HL-60/S4 treated with phorbol 12-myristate 13-acetate at 8.2 ng/mL for 4 days and 3 days (cell line): ENCODE data around the gene DST.
"Not testable (repeated sequence)": the region's sequence is repeated elsewhere in the genome, so short reads cannot be mapped to it uniquely, and the experiment has no call there.

ENCODE experiments used
- in situ Hi-C: fragments of 300-500 bp; cut with MboI; formaldehyde crosslinking; loops from 2 replicates; pipeline ENCODE4 v1.15.0; 2022; ENCODE audit warnings: low sequenced_read_pairs

DST gene

DNA sequence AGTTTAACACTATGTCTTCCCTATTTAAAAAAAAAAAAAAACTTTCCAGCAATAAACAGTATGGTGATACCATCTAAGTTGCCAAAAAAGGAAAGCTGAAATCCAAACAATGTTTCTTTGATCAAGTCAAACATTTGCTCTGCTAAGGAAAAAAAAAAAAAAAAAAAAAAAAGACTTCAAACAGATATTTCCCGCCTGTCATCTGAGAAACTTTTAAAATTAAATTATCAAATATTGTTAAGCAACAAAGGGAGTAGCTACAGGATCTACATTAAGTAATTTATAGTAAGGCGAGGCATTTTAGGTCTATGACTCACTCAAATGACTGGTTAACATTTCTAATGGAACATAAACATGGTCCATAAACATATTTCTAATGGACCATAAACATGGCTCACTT lies 121.2 kb downstream of the DST start:
- in situ Hi-C loops = no loop called here

DNA sequence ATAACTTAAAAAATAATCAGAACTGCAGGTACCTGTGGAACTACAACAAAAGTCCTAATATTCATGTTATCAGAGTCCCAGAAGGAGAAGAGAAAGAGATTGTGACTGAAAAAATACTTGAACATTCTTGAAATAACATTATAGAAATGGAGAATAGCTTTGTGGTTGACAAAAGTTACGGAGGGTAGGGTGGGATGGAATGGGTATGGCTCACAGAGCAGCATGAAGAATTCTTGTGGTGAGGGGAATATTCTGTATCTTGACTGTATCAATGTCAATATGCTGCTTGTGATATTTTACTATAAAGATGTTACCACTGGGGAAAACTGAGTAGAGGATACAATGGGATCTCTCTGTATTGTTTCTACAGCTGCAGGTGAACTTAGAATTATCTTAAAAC lies 122.5 kb downstream of the DST start:
- in situ Hi-C loops = no loop called here

DNA sequence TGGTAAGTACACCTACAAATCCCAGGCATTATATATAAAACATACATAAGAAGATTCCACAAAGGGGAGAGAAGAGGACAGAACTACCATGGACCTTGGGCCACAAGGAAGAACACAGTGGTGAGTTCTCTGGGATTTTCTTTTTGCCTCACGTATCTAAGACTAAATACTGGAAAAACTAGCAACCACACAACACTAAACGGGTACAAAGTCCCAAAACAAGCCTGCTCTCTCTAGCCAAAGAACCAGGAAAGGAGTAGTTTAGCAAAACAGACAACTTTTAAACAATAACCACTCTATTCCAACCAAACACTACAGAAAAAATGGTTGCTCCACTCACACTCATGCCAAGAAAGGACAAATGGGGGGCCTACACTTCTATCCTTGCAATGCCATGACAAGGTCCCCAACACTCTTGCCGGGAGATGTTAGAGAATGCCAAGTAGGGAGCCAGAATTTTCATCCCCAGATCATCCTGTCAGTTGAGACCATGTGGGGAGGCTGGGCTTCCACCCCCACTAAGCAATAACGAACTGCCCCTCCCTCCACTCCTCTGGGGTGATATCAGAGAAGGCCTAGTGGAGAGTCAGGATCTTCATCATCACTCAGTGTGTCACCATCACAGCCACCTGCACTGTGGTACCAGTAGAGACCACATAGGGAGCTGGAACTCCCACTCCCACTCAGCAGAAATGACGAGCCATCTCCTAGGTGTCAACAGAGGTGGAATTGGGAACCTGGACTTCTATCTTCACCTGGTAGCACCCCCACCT lies 123.5 kb downstream of the DST start:
- in situ Hi-C loops = no loop called here

DNA sequence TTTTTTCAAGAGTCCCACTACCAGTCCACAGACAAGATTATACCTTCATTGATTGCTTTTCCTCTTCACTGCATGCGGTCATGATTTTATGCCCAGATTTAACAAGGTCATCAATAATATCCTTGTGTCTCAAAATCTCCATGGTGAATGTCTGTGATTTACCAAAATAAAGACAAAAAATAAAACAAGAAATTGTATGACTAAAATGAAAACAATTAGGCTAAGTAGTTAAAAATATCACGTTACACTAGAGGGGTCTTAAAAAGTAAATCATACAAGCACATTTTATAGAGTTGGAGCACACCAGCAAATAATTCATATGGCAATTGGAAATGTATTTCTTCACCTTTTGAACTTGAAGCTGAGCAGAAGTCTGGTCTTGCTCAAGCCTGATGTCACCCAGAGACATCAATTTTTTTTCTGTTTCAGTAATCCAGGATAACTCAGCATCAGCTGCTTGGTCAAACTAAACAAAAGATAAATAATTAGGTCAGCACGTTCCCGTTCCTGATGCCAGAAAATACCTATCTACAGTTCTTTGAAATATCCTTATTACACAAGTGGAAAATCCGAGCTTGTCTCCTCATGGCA lies 125.4 kb downstream of the DST start:
- in situ Hi-C loops = no loop called here

DNA sequence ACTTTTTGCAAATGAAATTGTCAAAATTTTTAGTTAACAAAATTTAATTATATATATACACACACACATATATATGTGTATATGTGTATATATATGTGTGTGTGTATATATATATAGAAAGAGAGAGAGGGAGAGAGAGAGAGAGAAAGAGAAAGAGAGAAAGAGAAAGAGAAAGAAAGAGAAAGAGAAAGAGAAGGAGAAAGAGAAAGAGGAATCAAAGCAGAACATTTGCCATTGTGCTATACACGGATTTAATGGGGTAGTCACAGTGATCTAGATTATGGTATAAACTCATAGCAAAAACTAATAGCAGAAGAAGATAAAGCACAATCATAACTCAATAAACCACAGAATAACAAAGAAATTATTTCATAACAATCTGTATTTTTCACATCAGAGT lies 126.7 kb downstream of the DST start:
- in situ Hi-C loops = no loop called here

DNA sequence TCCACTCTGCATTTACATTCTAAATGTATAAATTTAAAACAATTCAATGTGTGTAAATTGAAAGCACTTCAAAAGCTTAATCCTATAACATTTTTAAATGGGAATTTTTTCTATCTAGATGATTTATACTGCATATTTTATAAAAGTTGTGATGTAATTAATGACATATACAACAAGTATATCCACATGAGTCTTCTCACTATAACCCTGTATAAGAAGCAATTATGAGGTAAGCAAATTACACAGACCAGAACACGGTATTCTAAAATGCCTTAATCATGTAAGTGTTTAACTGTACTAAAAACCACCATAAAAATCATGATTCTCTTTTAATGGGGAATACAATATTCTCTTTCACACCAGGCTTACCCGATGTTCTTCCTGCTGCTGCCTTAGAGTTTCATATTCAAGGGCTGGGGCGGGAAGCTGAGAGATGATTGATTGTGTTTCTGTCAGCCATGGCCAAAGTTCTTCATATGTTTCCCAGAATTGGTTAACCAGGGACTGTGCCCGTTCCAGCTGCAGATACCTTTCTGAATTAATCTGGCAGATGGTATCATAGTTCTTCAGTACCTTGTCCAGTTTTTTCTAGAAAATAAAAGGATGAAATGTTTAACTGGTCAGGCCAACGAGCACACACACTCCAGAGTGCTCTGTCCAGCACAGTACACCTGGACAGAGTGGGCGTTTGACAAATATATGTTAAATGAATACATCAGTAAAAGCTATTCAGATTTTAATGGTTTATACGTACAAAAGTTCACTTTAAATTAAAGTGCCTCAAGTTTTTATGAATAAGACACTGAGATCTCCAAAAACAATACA lies 127.4 kb downstream of the DST start:
- in situ Hi-C loops = no loop called here

DNA sequence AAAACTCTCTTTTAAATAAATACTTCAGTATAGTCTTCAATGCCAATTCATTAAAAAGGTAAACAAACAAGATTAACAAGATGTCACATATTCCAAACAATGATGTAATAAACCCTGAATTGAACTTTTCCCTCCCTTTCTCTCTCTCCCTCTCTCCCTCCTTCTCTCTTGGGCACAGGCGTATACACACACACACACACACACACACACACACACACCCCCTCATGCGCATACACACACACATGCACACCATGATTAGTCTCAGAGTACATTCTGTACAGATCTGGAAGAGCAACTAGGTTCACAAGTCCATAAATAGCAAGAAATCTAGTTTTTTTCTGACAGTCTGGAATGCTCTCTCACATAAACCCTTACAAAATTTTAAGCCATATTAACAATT lies 128.3 kb downstream of the DST start:
- in situ Hi-C loops = no loop called here

DNA sequence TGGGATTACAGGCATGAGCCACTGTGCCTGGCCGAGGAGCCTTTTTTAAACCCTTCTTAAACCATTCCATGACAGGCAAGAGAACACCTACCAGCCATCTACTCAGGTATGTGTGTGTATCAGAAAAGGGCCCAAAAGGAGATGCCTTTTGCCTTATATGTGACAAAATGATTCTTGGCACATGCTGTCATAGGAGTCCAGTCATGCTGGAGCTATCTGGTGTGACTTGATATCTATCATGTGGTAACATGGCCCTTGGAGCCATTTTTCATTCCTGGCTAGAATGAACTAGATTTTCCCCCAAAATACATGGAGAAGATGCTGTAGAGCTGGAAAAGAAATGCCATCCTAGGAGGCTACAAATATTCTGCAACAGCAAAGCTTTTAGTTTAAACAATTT lies 129.1 kb downstream of the DST start:
- in situ Hi-C loops = no loop called here

DNA sequence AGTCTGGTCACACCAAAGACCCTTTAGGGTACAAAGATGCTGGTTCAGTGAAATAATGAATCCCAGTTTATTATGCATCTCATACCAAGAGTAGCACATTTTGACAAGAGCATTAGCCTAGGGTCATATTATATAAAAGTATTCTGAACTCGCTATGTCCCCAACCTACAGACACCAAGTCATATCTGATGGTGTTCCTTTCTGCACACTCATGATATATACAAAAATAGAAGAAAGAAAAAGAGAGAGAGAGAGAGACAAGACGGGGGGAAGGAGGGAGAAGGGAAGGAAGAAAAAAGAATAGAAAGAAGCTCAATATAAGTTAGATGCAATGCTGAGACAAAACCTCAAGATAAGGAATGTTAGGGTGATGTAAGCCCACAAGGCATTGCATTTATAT lies 131.1 kb downstream of the DST start:
- in situ Hi-C loops = no loop called here

DNA sequence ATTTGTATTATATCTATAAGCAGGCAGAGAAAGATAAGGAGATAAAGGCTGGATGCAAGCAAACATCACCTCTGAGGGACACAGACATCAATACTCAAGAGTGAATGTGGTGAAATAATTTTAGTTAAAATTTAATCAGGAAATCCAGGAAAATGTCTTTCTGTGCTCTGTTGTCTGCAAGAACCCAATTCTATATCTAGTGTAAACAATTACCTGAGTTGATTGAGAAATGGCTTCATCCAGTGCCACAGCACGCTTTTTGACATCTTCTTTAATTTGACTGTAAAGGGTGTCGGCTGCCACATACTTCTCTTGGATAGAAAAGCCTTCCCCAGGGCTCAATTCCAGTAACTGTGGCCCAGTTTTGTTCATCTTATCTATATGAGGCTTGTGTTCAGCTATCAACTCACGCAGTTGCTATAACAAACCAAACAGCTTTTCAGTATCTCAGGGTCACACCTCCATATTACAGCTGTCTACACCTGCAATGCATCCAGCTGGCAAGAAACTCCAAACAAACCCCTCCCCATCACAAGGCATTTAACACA lies 131.6 kb downstream of the DST start:
- in situ Hi-C loops = no loop called here

DNA sequence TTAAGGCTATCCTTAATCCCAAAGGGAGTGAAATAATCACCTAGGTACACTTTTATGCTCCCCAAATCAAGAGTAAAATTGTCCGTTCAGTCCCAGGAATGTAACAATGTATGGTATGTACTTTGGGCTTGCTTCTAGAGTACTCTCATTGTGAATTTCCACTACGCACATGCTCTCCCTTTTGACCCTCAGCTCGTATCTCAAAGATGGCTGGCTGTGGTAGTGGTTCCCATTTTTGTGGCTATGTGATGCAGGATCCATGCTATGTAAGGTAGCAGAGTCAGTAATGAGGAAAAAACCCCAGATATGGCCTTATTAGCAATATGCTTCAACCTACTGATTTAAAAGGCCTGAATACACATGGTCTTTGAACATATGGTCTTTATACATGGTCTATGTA lies 133.7 kb downstream of the DST start:
- in situ Hi-C loops = no loop called here

DNA sequence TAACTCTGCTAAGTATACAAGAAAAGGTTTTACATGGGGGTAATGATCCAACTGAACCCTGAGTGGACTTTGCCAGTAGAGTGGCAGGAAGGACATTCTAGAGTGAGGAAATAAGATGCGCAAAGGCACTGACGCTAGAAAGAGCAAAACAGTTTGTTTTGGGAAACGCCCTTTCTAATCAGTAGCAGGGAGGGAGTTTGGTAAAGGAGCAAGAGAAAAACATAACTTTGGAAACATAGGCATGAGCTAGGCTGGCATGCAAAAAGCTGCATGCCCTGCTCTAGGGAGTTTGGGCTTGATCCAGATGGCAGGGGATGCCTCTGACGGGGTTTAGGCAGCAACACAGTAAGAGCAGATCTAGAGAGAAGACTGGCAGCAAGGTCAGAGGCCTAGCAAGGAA lies 135.2 kb downstream of the DST start:
- in situ Hi-C loops = no loop called here

DNA sequence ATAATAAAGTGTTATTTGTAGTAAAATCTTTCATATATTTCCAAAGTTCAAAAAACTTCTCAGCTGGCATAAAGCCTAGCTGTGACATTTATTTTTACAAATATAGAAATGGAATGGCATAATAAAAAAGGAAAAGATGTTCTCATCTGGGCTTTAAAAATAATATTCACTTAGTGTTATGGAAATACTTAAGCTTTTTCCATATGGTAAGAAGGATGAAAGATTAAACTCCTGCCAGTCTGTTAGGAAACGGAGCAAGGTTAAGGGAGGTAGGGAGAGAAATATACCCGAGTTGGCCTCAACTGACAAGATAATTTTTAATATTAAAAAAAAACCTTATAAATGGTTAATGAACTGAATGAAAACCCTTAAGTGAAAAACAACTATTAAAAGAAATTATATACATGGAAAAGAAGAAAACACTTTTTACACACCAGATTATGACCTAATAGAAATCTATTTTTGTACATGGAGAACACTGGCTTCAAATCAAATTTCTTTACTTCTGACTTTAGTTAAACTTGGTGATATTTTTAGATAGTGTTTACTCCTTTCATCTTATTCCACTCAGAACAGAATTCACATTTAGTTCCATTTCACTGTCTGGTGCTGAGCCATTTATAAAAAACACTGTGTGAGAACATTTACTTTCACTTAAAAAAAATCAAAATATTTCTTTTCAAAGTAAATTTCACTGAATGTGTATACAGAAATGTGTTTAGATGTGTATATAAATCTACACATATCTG lies 137.0 kb downstream of the DST start:
- in situ Hi-C loops = no loop called here

DNA sequence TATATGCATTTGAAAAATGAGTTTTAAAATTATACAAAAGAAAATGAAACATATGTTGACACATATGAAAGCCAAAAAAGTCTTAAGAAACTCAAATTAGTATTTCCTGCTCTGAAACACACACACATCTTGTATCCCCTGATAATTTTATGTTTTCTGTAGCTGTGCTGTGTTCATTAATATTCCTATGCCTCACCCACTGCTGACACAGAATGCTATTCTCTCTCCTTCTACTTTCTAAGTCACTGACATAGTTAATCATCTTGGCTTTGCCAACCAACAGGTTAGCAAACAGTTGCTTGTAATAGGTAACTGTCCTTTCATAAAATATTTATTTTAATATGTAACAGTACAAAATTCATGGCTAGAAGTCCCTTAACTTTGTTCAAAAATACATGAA lies 140.7 kb downstream of the DST start:
- in situ Hi-C loops = no loop called here

DNA sequence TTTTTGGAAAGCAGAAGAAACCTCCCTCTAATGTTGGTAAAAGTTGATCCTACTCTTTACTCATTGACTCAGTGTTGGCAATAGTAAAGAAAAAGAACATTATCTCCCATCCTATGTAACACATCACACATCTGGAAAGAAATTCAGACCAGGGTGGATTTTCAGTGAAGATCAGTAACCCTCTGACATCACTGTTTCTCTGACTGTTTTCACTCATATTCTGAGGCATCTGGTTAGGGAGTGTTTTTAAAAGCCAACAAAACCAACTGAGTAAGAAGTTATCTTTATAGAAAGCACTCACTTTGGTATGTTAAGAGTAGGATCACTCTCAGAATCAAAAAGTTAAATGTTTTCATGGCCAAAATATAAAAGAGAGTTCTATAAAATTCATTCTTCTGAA lies 143.6 kb downstream of the DST start:
- in situ Hi-C loops = no loop called here

DNA sequence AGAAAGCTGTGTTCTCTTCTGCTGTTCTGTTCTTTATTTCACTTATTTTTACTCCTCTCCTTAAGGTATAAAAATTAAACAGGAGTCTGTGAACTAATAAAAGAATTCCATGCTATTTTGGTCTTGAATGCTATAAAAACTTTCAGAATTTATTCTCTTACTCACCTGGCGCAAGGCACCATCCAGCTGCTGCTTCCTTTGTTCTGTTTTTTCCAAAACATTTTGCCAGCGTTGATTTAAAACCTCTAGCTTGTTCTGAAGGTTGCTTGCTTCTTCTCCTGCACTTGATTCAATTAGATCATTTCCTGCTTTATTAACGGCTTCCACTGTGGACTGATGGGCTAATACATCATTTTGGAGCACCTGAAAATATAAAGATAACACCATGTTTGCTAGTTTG lies 145.0 kb downstream of the DST start:
- in situ Hi-C loops = no loop called here

DNA sequence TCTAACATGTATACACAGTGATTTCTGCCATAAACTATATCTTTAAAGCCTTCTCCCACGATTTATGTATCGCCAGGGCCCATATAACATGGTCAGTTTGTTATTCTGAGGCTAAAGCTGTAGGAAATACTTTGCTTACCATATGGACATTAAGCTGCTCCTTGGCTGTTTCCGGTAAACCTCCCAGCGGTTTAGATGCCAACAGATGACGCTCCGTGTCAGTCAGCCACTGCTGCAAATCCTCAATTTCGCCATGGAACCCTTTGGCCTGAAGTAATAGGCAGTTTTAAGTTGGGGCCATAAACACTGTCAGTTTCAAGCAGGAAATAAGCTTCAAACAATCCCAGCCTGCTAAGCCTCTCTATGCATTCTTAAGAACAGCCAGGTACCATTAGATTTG lies 145.4 kb downstream of the DST start:
- in situ Hi-C loops = no loop called here

DNA sequence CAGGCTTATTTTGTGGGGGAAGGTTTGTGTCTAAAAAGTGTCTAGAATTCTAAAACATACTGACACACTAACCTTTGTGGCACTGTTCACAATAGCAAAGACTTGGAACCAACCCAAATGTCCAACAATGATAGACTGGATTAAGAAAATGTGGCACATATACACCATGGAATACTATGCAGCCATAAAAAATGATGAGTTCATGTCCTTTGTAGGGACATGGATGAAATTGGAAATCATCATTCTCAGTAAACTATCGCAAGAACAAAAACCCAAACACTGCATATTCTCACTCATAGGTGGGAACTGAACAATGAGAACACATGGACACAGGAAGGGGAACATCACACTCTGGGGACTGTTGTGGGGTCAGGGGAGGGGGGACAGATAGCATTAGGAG lies 146.0 kb downstream of the DST start:
- in situ Hi-C loops = not testable (repeated sequence)

DNA sequence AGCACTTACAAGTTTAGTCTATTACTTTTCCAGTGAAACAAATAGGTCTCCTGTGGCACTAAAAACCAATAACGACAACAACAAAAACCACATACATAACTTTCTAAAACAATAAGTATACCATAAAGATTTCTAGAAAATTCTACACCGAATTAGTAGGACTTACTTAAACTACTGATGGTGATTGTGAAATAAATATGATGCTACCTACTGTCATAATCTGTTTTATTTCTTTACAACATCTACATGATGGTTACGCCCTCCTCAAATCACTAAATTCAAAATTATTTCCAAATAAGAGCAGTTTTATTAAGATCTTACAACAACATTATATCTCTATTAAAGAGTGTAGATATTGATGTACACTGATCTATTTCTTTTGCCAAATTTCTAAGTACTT lies 147.0 kb downstream of the DST start:
- in situ Hi-C loops = no loop called here

DNA sequence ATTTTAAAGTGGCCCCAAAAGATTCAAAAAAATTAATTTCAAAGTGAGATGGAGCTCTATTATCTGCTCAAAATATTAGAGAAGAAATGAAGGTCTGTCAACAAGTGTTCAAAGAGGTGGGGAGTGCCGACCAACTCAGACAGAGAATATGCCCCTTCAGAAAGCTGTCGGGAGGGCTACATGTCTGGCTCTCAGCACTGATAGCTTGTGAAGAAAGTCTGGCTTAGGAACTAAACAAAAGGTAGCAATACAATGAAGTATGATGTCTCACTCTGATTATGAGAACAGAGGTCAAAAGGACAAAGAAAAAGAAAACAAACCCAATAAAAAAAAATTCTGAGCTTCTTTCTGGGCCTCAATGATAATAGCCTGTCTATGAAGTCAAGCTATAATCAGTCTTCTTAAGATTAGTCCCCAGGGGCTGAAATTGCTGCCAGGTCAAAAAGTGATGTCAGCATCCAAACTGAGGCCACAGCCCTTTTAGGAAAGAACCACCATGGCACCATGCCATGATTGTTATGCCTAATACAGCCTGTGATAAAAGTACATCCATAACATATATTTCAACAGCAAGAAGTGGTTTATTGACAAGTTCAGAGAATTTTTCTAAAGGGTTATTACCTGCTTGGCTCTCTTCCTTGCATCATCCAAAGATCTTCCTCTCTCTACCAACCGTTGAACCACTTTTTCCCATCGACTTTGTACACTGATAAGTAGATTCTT lies 150.9 kb downstream of the DST start:
- in situ Hi-C loops = no loop called here
